HG03521 (cell line): Measurements from ENCODE around the gene PJA2.
"Not testable (repeated sequence)": the region's sequence is repeated elsewhere in the genome, so short reads cannot be mapped to it uniquely, and the experiment has no call there.

Source experiments
- ATAC-seq: cut with Tn5 transposase; IDR thresholded peaks from one replicate; pipeline ENCODE4 v1.9.1; 2021; ENCODE audit warnings: mild to moderate bottlenecking, moderate library complexity; ENCODE audit not compliant: unreplicated experiment

The PJA2 gene

DNA sequence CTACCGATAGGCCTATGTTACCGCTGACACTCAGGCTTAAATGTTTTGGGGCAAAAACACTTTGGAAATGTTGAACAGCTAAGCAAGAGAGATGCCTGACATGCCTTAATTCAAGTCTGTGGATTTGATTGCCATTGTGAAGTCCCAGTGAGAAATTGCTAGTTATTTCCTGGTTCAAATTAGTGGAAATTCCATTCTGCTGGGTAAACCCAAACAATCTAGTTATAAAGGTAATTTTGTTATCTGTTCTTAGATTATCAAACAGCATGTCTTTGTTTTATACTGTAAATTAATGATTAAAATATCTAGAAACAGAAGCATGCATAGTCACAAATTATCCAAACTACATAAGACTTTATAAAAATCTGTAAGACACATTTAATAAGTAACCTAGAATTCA is 96.6 kb downstream of the PJA2 start:
- no peak for ATAC-seq

DNA sequence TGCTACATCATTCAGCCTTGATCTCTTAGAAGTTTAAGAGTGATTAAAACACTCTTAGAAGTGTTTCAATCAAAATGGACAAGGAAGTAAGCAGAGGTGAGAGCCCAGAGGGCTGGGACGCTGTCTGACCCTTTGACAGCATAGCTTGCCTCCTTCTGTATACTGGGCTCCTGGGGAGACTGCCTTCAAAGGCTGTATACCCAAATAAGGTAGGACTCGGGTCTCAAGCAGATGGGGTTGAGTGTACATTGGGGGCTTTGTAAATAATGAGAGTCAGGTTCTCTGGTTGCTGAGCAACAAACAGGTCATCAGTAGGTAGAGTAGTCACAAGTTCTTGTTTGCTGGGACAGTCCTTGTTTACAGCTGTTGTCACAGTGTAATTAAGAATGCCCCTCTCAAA is 97.1 kb downstream of the PJA2 start:
- ATAC-seq: no peak

DNA sequence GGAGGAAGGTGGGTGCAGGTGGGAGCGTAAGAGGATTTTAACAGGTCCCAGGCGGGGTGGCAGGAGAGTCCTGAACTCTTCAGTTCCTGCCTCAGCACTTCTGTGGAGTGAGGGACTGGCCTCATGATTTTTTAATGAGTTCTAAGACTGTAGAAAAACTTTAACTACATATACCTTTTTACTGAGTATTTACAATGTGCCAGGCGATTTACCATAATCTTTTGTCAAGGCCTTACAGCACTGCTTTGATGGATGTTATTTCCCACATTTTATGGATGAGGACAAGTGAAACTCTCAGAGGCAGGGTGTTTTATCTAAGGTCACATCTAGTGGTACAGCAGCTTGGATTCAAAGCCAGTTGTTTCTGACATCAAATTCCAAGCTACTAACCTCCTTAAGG is 99.5 kb downstream of the PJA2 start:
- ATAC-seq: no peak

DNA sequence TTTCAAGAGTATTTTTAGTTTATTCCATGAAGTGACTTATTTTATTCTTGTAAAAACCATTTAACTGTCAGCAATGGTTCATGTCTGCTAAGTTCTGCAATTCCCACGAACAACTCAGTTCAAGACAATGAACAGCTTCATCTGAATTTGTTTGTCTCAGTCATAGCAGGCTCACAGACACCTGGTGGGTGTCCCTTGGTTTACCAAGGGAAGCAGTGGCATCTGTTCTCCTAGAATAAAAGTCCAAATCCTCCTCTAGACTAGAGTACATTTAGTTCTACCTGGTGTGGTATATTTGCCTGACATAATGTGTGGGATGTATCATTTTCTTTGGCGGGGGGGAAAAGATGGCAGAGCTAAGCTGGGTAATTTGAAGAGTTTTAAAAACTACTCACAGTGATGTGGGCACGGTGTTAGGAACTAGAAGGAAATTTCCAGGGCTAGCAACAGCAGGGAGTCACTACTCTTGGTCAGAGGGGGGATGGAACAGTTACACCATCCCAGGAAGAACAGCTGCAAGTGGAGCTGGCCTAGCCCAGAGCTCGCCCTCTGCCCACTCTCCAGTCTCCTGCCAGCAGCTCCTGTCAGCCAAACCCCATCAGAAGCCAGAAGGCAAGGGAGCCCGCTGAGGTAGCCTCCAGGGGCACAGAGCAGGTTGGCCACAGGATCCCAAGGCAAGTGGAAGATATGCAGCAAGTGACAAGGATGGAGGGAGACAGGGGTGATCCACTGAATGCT is 100.3 kb downstream of the PJA2 start:
- ATAC-seq: no peak

DNA sequence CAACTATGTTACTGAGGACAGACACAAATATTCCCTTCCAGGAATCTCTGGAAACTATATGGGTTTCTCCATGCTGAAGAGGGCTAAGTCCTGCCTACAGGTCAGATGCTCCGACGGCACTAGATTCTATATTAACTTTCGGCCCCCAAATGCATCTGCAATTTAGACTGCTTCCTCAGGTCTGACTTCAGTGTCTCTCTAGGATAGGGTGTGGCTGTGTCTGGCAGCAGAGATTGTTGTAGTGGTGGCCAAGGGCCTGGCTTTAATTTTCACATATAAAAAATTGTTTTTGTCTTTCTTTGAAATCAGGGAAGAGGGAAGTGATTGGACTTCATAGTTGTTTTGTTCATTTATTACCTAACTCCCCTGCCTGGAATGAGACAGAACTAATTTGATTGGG is 101.8 kb downstream of the PJA2 start:
- no peak for ATAC-seq

DNA sequence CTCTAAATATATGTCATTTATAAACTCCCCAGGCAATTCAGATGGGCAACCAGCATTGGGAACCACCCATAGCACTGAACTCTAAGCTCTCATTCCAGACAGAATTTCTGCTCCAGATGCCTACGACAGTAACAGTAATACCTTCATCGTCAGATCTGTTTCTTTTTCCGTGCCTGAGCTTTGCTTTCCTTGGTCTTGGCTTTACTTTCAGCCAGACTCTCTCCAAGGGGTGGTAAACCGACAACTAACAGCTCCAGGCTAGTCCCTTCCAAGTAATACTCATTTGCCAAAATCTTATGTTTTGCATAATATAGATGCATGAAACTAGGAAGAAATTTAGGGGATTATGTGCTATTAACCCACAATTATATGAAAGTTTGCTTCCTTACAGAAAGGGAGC is 102.3 kb downstream of the PJA2 start:
- ATAC-seq: no peak

DNA sequence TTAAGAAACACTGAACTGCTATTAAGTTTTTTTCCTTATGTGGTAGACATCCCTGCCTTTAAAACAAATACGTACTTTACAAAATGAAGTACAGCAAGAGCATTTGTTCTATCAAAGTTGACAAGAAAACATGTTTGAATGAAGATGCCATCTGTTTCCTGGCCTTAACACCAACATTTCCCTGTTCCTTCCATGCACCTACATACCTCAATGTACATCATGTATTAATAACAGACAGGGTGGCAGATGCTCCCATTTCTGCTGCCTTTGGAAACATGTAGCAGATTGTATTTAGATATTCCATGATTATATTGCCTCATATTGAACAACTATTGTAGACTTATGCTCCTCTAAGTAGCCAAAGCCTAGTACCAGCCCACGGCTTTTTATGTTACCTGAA is 104.4 kb downstream of the PJA2 start:
- no peak for ATAC-seq

DNA sequence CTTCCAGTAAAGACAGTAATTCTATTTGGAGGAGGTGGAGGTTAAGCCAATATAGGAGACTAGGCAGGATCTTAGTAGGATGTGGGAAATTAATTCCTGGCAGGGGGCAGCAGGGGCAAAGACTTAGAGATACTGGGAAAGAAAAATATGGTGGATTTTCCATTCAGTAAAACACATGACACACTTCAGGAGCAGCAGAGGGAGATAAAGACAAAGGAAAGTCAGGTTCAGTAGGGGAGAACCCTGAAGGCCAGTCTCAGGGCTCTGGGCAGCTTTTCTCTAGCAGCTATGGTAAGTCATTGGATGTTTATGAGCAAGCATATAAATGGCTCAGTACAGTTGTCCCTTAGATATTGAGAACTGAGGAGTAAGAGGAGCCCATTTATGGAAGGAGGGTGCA is 105.5 kb downstream of the PJA2 start:
- ATAC-seq: no peak

DNA sequence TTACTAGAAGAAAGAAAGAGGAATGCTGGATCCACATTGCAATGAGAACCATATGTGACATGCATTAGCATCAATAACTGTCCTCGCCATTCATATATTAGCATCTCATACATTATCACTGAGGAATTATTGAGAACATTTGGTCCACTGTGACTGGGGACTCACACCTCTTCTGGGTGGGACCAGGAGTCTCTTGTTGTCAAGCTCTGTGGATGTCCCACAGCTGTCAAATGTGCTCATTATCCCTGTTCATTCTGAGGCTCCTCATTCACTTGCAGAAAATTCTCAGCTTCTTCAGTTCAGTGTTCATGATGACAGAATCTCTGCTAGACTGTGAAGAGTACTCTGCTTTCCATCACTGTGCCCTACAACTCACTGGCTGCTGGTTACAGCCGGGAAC is 109.4 kb downstream of the PJA2 start:
- ATAC-seq: no peak

DNA sequence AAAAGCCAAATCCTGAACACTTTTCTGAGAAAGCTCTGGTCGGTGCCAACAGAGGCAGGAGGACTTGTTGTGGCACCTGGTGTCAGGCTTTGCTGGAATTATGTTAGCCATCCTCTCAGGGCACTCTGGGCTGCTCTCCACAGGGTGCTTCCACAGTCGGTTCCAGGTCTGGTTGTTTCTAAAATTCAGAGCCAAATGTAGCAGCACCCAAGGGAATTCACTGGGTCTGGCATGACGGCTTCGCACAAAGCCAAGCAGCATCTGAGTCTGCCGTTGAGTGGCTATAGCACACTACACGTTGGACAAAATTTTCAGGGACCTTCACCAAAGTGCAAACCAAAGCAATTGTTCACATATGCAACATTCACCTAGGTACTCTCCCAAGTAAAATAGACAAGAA is 110.2 kb downstream of the PJA2 start:
- no peak for ATAC-seq

DNA sequence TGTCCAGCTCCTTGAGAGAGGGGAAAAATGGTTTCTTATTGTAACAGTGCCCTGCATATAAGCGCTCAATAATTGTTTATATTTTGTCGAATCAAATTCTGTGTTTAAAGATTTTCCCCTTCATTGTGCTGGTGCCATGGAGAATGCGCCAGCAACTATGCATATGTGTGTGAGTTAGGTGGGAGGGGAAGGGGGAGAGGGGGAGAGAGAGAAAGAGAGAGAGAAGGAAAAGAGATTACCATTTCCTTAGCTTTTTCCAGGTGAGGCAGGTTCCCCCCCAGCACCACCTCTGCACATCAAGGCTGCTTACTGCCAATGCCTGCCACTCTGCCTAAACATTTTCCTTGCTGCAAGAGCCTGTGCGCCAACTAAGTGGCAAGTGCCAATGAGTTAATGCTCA is 111.0 kb downstream of the PJA2 start:
- no peak for ATAC-seq

DNA sequence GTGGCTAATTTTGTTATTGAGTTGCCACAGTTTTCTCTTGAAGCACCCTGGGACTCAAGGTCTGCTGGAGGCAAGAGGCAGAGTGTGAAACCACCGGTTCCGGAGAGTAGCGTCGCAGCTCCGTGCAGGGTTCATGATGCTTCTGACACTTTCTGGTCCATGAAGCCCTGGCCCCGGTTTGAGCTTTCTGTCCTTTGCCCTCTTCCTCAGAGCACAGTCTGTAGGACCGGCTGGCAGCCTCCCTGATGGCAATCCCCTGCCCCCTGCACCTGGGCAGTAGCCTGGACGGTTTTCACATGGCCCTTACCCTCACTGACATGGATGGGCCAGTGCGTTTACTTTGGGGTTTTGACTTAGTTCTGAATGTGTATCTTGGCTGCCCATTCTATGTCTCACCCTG is 111.9 kb downstream of the PJA2 start:
- no peak for ATAC-seq

DNA sequence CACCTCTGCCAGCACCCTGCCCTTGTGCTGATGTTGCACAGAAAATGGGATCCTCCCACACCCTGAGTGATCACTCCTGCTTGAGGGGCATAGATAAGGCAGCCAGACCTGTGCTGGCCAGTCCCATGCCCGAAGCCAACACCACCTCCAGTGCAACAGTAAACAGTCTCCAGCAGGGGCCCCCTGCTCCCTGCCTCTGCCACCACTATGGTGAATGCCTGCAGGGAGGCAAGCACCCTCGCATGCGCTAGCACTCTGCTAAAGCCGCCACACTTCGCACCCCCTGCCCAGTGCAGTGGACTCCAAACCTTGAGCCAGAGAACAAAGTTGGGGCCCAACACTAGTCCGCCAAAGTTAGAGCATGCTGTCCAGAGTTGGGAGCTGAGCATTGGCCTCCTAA is 118.7 kb downstream of the PJA2 start:
- ATAC-seq: no peak

DNA sequence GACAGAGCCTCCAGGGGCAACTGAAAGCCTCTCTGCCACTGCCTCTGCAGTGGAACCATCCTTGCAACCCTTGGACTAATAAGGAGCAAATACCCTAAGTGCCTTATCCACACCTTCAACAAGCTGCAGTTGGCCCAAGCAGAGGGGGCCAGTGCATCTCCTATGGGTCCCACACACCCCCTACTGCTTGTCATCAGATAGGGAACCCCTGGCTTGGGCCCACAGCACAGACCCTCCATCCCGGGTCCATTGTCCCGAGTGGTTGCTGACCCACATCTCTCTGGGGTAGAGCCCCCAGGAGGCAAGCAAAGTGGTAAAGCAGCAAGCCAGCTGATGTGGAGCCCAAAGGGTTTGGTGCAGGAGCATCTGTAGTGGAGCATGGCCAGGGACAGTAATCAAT is 119.5 kb downstream of the PJA2 start:
- ATAC-seq: no peak

DNA sequence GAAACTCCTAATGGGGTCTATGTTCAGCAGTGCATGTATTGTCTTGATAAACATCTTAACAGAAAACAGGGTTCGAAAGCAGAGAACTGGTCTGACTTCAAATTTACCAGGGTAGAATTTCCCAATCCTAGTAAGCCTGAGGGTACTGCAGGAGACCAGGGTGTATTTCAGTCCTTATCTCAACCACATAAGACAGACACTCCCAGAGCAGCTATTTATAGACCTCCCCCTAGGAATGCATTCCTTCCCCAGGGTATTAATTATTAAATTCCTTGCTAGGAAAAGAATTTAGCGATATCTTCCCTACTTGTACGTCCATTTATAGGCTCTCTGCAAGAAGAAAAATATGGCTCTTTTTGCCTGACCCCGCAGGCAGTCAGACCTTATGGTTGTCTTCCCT is 123.1 kb downstream of the PJA2 start:
- not testable (repeated sequence) for ATAC-seq
